GM18873 (cell line): ENCODE measurements around the gene PHKB.
"Not testable (repeated sequence)": the region's sequence is repeated elsewhere in the genome, so short reads cannot be mapped to it uniquely, and the experiment has no call there.

Source experiments
- ATAC-seq: cut with Tn5 transposase; IDR thresholded peaks from one replicate; pipeline ENCODE4 v1.9.1; 2021; ENCODE audit warnings: mild to moderate bottlenecking, moderate library complexity, moderate number of reproducible peaks; ENCODE audit not compliant: unreplicated experiment, low FRiP score

PHKB gene

GRCh38 chr16:47554587-47554986, 93.5 kb downstream of the PHKB start:
- not testable (repeated sequence) for ATAC-seq

- ATAC-seq = no peak
Measured at GRCh38 chr16:47561286-47561685, 100.2 kb downstream of the PHKB start.

GRCh38 chr16:47562366-47562765, 101.2 kb downstream of the PHKB start:
- ATAC-seq = no peak

- no peak for ATAC-seq
Measured at GRCh38 chr16:47565454-47565853, 104.3 kb downstream of the PHKB start.

- ATAC-seq = no peak
Measured at GRCh38 chr16:47567321-47567720, 106.2 kb downstream of the PHKB start.

GRCh38 chr16:47568351-47568750, 107.2 kb downstream of the PHKB start:
- ATAC-seq = no peak

GRCh38 chr16:47571049-47571448, 109.9 kb downstream of the PHKB start:
- ATAC-seq = no peak

GRCh38 chr16:47571711-47572110, 110.6 kb downstream of the PHKB start:
- ATAC-seq = no peak

GRCh38 chr16:47574091-47575054, 113.2 kb downstream of the PHKB start:
- ATAC-seq = no peak

GRCh38 chr16:47577029-47577428, 115.9 kb downstream of the PHKB start:
- ATAC-seq = no peak

- ATAC-seq = no peak
Measured at GRCh38 chr16:47578033-47578432, 116.9 kb downstream of the PHKB start.

GRCh38 chr16:47578573-47578972, 117.4 kb downstream of the PHKB start:
- ATAC-seq = no peak

GRCh38 chr16:47581114-47581513, 120.0 kb downstream of the PHKB start:
- no peak for ATAC-seq

- ATAC-seq = no peak
Measured at GRCh38 chr16:47584464-47585225, 123.5 kb downstream of the PHKB start.

- ATAC-seq = no peak
Measured at GRCh38 chr16:47586121-47586520, 125.0 kb downstream of the PHKB start.

- ATAC-seq = no peak
Measured at GRCh38 chr16:47590472-47590871, 129.3 kb downstream of the PHKB start.

GRCh38 chr16:47592232-47592631, 131.1 kb downstream of the PHKB start:
- ATAC-seq = no peak

- ATAC-seq = peak; percentile 81
Measured at GRCh38 chr16:47599512-47599911, 138.4 kb downstream of the PHKB start.

- no peak for ATAC-seq
Measured at GRCh38 chr16:47600376-47600775, 139.2 kb downstream of the PHKB start.

- no peak for ATAC-seq
Measured at GRCh38 chr16:47604306-47604705, 143.2 kb downstream of the PHKB start.

GRCh38 chr16:47611042-47611441, 149.9 kb downstream of the PHKB start:
- no peak for ATAC-seq
